A673 (cell line): Measurements from ENCODE around the gene MESP1. TPM values are rescaled to one million over a fixed set of nuclear protein-coding genes. Genes with fewer than 3 reads are reported as not detected.

Experiments used
- BruUV-seq: library from RNA; stranded (reverse); fragments of 400-500 nt; replicated peaks from 2 replicates; lab custom pipeline; 2021; lab: Mats Ljungman, UMichigan
- CTCF ChIA-PET: fragments of 300-600 bp; sonication (Branson Sonifier 250); formaldehyde crosslinking; loops from one replicate; lab custom pipeline; 2022; ENCODE audit warnings: antibody characterized with exemption; lab: Charles Lee
- POLR2A ChIA-PET: fragments of 300-600 bp; sonication (Branson Sonifier 250); formaldehyde crosslinking; loops from one replicate; lab custom pipeline; 2022; ENCODE audit warnings: antibody characterized with exemption; ENCODE audit not compliant: low non-redundant PET; lab: Charles Lee
- DNase-seq: peaks from one replicate; pipeline ENCODE4 v3.0.0-alpha.2; 2015; ENCODE audit warnings: low spot score
- H3K27ac ChIP-seq: fragments of 200-600 bp; sonication (generic); 2 replicates; pipeline ENCODE4 v1.5.1; 2016; ENCODE audit warnings: mixed run types, low read depth, mild to moderate bottlenecking, mixed read lengths, antibody characterized with exemption, low read length; ENCODE audit not compliant: poor library complexity, severe bottlenecking
- H3K27me3 ChIP-seq: fragments of 200-600 bp; sonication (generic); replicated peaks from 2 replicates; pipeline ENCODE4 v1.6.1; 2017; ENCODE audit warnings: mixed run types, low read depth, mild to moderate bottlenecking, mixed read lengths, antibody characterized with exemption, low read length; ENCODE audit not compliant: insufficient read depth, poor library complexity
- H3K36me3 ChIP-seq: fragments of 200-600 bp; sonication (generic); 2 replicates; pipeline ENCODE4 v1.6.1; 2016; ENCODE audit warnings: mixed run types, mild to moderate bottlenecking, mixed read lengths, antibody characterized with exemption, low read length; ENCODE audit not compliant: insufficient read depth, poor library complexity, severe bottlenecking
- H3K4me1 ChIP-seq: fragments of 200-600 bp; sonication (generic); 2 replicates; pipeline ENCODE4 v1.6.1; 2017; ENCODE audit warnings: mixed run types, mild to moderate bottlenecking, mixed read lengths, antibody characterized with exemption, low read length; ENCODE audit not compliant: insufficient read depth, poor library complexity, severe bottlenecking
- H3K4me3 ChIP-seq: fragments of 200-600 bp; sonication (generic); 2 replicates; pipeline ENCODE4 v1.5.1; 2016; ENCODE audit warnings: low read depth, mixed run types, mild to moderate bottlenecking, mixed read lengths, low read length; ENCODE audit not compliant: poor library complexity, severe bottlenecking
- H3K9me3 ChIP-seq: fragments of 200-600 bp; sonication (generic); 2 replicates; pipeline ENCODE4 v1.6.1; 2016; ENCODE audit warnings: mixed run types, low read depth, mild to moderate bottlenecking, mixed read lengths, antibody characterized with exemption, low read length; ENCODE audit not compliant: poor library complexity, severe bottlenecking
- EZH2 ChIP-seq: fragments of 200-600 bp; sonication (generic); IDR thresholded peaks from 2 replicates; pipeline ENCODE4 v1.6.1; 2017; ENCODE audit warnings: borderline replicate concordance, low read depth, mild to moderate bottlenecking, mixed read lengths, antibody characterized with exemption, low read length; ENCODE audit not compliant: poor library complexity, severe bottlenecking
- intact Hi-C: fragments of 100-400 bp; cut with micrococcal nuclease; formaldehyde crosslinking; loops from one replicate; pipeline ENCODE4 v1.10.0; 2022; ENCODE audit not compliant: unreplicated experiment
- total RNA-seq: library from RNA; stranded (reverse); gene quantifications from 2 replicates; pipeline ENCODE4 v1.2.3, GENCODE V29; 2021
- TF ChIP-seq, protein P1 (sequence below): fragments of 300-800, 200-600 bp; sonication (generic); conservative IDR thresholded peaks from 2 replicates; pipeline ENCODE4 v1.5.1; 2017; ENCODE audit warnings: low read depth, mild to moderate bottlenecking, antibody characterized with exemption, low read length, moderate library complexity, mixed read lengths

MESP1 gene
- total RNA-seq, 1 experiment from 2014 or later: 6.5 TPM

DNA sequence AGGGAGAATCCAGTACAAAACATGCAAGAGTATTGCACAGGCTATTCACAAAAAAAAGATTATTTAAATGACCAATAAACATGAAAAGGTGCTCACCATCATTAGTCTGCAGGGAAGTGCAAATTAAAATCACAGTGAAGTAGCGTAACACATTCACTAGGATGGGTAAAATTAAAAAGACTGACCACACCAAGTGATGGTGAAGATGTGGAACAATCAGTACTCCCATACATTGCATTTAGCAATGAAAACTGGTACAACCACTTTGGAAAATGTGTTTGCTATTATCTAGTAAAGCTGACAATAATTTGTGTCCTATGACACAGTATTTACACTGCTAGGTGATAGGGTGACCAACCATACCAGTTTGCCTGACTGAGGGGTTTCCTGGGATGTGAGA is 26.4 kb downstream of the MESP1 start:
- intact Hi-C loops: no loop called here
- Histone ChIP-seq H3K27ac (no peak overlapping the region), H3K27me3 (no peaks in the 10 kb centered on the region), H3K4me1 (peaks cover 10% of the 10 kb centered on the region), H3K4me3 (no peak overlapping the region), H3K36me3 (no peaks in the 10 kb centered on the region), H3K9me3 (no peaks in the 10 kb centered on the region)
- no TSS peak for BruUV-seq
- DNase-seq: no peak
- TF ChIP-seq EZH2: no peak
- TF ChIP-seq, protein P1, sequence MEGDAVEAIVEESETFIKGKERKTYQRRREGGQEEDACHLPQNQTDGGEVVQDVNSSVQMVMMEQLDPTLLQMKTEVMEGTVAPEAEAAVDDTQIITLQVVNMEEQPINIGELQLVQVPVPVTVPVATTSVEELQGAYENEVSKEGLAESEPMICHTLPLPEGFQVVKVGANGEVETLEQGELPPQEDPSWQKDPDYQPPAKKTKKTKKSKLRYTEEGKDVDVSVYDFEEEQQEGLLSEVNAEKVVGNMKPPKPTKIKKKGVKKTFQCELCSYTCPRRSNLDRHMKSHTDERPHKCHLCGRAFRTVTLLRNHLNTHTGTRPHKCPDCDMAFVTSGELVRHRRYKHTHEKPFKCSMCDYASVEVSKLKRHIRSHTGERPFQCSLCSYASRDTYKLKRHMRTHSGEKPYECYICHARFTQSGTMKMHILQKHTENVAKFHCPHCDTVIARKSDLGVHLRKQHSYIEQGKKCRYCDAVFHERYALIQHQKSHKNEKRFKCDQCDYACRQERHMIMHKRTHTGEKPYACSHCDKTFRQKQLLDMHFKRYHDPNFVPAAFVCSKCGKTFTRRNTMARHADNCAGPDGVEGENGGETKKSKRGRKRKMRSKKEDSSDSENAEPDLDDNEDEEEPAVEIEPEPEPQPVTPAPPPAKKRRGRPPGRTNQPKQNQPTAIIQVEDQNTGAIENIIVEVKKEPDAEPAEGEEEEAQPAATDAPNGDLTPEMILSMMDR: no peak
- ChIA-PET CTCF (no interaction called here), POLR2A (interaction anchor here (0.6 kb wide), 1 partner anchor 991 kb away, joined by 3 read pairs; no protein-coding TSS in a partner anchor)

DNA sequence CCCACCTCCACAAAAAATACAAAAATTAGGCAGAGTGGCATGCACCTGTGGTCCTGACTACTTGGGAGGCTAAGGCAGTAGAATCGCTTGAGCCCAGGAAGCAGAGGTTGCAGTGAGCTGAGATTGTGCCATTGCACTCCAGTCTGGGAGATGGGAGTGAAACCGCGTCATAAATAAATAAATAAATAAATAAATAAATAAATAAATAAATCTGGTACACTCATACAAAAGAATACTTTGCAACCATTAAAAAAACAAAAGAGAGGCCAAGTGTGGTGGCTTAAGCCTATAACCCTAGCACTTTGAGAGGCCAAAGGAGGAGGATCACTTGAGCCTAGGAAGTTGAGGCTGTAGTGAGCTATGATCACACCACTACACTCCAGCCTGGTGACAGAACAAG is 28.0 kb downstream of the MESP1 start:
- ChIA-PET CTCF (no interaction called here), POLR2A (no interaction called here)
- peaks cover under 1% of the 10 kb centered on the region for H3K4me1 ChIP-seq
- H3K36me3 ChIP-seq: no peaks in the 10 kb centered on the region
- no TSS peak for BruUV-seq
- TF ChIP-seq, protein P1: no peak
- no peak for TF ChIP-seq EZH2
- intact Hi-C loops: no loop called here
- H3K27me3 ChIP-seq: no peaks in the 10 kb centered on the region
- H3K9me3 ChIP-seq: no peaks in the 10 kb centered on the region
- no peak for DNase-seq
- H3K27ac ChIP-seq: no peak overlapping the region
- H3K4me3 ChIP-seq: no peak overlapping the region

DNA sequence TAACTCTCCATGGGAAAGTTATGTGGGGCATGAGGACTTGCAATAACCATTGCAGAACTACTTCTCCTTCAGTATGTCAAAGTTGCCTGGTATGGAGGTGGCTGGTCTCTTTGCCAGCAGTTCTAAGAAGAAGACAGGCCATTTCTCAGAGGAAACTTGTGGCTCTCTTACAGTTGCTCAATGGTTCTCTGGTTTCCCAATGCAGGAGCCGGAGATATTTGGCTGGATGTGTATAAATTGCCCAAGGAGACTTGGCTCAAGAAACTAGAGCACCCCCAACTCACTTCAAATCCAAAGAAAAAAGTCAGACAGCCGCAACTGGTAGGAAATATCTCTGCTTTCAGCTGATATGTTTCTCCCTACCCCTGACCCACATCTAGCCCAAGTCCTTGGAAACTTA is 36.3 kb downstream of the MESP1 start:
- no TSS peak for BruUV-seq
- Histone ChIP-seq H3K27ac (no peak overlapping the region), H3K36me3 (no peaks in the 10 kb centered on the region), H3K4me3 (no peak overlapping the region), H3K27me3 (no peaks in the 10 kb centered on the region), H3K4me1 (no peaks in the 10 kb centered on the region), H3K9me3 (no peaks in the 10 kb centered on the region)
- no peak for DNase-seq
- intact Hi-C loops: no loop called here
- POLR2A ChIA-PET: no interaction called here
- TF ChIP-seq, protein P1: no peak
- no peak for TF ChIP-seq EZH2
- CTCF ChIA-PET: no interaction called here
